Stimulated activated naive B cell treated with anti-CD40 and anti-IgM and Interleukin-4, amounts not matched to agents 10 μg/mL and 1 μg/mL and 100 μg/mL, for 72 hours (primary cell): Measurements from ENCODE around the gene LRP1-AS.
"Not testable (repeated sequence)": the region's sequence is repeated elsewhere in the genome, so short reads cannot be mapped to it uniquely, and the experiment has no call there.

ENCODE experiments used
- ATAC-seq, 2 donors: fragments of 150-1000 bp; cut with Tn5 transposase; replicated peaks; 2 replicates each; pipeline ENCODE4 v1.10.0; 2021; ENCODE audit warnings: moderate library complexity in 1 of 2
- DNase-seq: peaks from one replicate; pipeline ENCODE4 v3.0.0; 2021
- H3K27ac Mint-ChIP-seq: one replicate; pipeline ENCODE4 v1.8.0; 2022; ENCODE audit warnings: mild to moderate bottlenecking, mixed read lengths
- H3K27me3 Mint-ChIP-seq, 2 donors: one replicate each; pipeline ENCODE4 v1.8.0; 2022; ENCODE audit warnings: mixed read lengths in 2 of 2
- H3K36me3 Mint-ChIP-seq, 2 donors: one replicate each; pipeline ENCODE4 v1.8.0; 2022; ENCODE audit warnings: mixed read lengths in 2 of 2, mild to moderate bottlenecking in 1 of 2
- H3K4me1 Mint-ChIP-seq, 2 donors: one replicate each; pipeline ENCODE4 v1.8.0; 2022; ENCODE audit warnings: mixed read lengths in 2 of 2, mild to moderate bottlenecking in 1 of 2
- H3K4me3 Mint-ChIP-seq, 2 donors: one replicate each; pipeline ENCODE4 v1.8.0; 2022; ENCODE audit warnings: mild to moderate bottlenecking in 2 of 2, mixed read lengths in 2 of 2, moderate library complexity in 1 of 2
- H3K9me3 Mint-ChIP-seq, 2 donors: one replicate each; pipeline ENCODE4 v1.8.0; 2022; ENCODE audit warnings: mixed read lengths in 2 of 2, mild to moderate bottlenecking in 1 of 2

Gene LRP1-AS

GRCh38 chr12:57131896-57132744 lies 15.3 kb downstream of the LRP1-AS start:
- Mint-ChIP-seq H3K9me3 (no peaks in the 10 kb centered on the region), H3K4me3 (no peak overlapping the region), H3K36me3 (no peaks in the 10 kb centered on the region), H3K4me1 (peaks cover 8 to 10% of the 10 kb centered on the region in 2 donors), H3K27me3 (peaks cover 18 to 34% of the 10 kb centered on the region in 2 donors), H3K27ac (no peak overlapping the region)
- ATAC-seq (no peak), DNase-seq (no peak)

GRCh38 chr12:57130941-57131340 lies 16.5 kb downstream of the LRP1-AS start:
- DNase-seq = no peak
- H3K27ac Mint-ChIP-seq = no peak overlapping the region
- H3K36me3 Mint-ChIP-seq = no peaks in the 10 kb centered on the region
- H3K4me3 Mint-ChIP-seq = no peak overlapping the region
- H3K27me3 Mint-ChIP-seq = peaks cover 18 to 34% of the 10 kb centered on the region in 2 donors
- peaks cover 8 to 13% of the 10 kb centered on the region in 2 donors for H3K4me1 Mint-ChIP-seq
- ATAC-seq = no peak
- H3K9me3 Mint-ChIP-seq = no peaks in the 10 kb centered on the region

GRCh38 chr12:57129889-57130288 lies 17.5 kb downstream of the LRP1-AS start:
- no peak overlapping the region for H3K27ac Mint-ChIP-seq
- no peaks in the 10 kb centered on the region for H3K36me3 Mint-ChIP-seq
- ATAC-seq (no peak), DNase-seq (no peak)
- peaks cover 8 to 13% of the 10 kb centered on the region in 2 donors for H3K4me1 Mint-ChIP-seq
- peaks cover 18 to 34% of the 10 kb centered on the region in 2 donors for H3K27me3 Mint-ChIP-seq
- peak overlapping the region; percentile 7 to 39 for H3K4me3 Mint-ChIP-seq
- no peaks in the 10 kb centered on the region for H3K9me3 Mint-ChIP-seq

GRCh38 chr12:57129321-57129842 lies 18.0 kb downstream of the LRP1-AS start:
- Mint-ChIP-seq H3K27ac (no peak overlapping the region), H3K36me3 (no peaks in the 10 kb centered on the region), H3K27me3 (peaks cover 23 to 34% of the 10 kb centered on the region in 2 donors), H3K9me3 (peaks cover 0 to under 1% of the 10 kb centered on the region in 2 donors), H3K4me3 (peak overlapping the region; percentile 7 to 39), H3K4me1 (peaks cover 8 to 13% of the 10 kb centered on the region in 2 donors)
- no peak for ATAC-seq
- no peak for DNase-seq

GRCh38 chr12:57128519-57129247 lies 18.7 kb downstream of the LRP1-AS start:
- Mint-ChIP-seq H3K27me3 (peaks cover 26 to 34% of the 10 kb centered on the region in 2 donors), H3K4me1 (peaks cover 11 to 13% of the 10 kb centered on the region in 2 donors), H3K9me3 (peaks cover 1 to 4% of the 10 kb centered on the region in 2 donors), H3K36me3 (peaks cover 0 to 2% of the 10 kb centered on the region in 2 donors), H3K27ac (peak overlapping the region; percentile 11), H3K4me3 (peak overlapping the region; percentile 88 to 89)
- ATAC-seq (no peak), DNase-seq (no peak)

- DNase-seq = peak; percentile 41
- peak within 1 kb of the TSS; percentile 88 to 89 for H3K4me3 Mint-ChIP-seq
- ATAC-seq = peak; percentile 50 to 63
- peaks cover 1 to 4% of the 10 kb centered on the region in 2 donors for H3K9me3 Mint-ChIP-seq
- H3K4me1 Mint-ChIP-seq = peaks cover 11 to 13% of the 10 kb centered on the region in 2 donors
- peaks cover 0 to 3% of the 10 kb centered on the region in 2 donors for H3K36me3 Mint-ChIP-seq
- peak within 1 kb of the TSS; percentile 56 for H3K27ac Mint-ChIP-seq
- H3K27me3 Mint-ChIP-seq = peaks cover 25 to 33% of the 10 kb centered on the region in 2 donors
These were observed 19.5 kb downstream of the LRP1-AS start, which contains the start of gene LRP1 for GRCh38 chr12:57127726-57128518. LRP1 (plus strand) TSS chr12:57128483; CDS start chr12:57128965, 482 bp downstream.

GRCh38 chr12:57127101-57127725 lies 20.2 kb downstream of the LRP1-AS start:
- H3K4me3 Mint-ChIP-seq = peak overlapping the region; percentile 88 to 89
- ATAC-seq (peak; percentile 56), DNase-seq (peak; percentile 21)
- H3K27me3 Mint-ChIP-seq = peaks cover 18 to 26% of the 10 kb centered on the region in 2 donors
- peak overlapping the region; percentile 38 for H3K27ac Mint-ChIP-seq
- peaks cover 11 to 13% of the 10 kb centered on the region in 2 donors for H3K4me1 Mint-ChIP-seq
- H3K36me3 Mint-ChIP-seq = peaks cover 0 to 3% of the 10 kb centered on the region in 2 donors
- peaks cover 1 to 4% of the 10 kb centered on the region in 2 donors for H3K9me3 Mint-ChIP-seq

- peaks cover 14 to 22% of the 10 kb centered on the region in 2 donors for H3K27me3 Mint-ChIP-seq
- H3K4me1 Mint-ChIP-seq = peaks cover 11 to 13% of the 10 kb centered on the region in 2 donors
- H3K36me3 Mint-ChIP-seq = peaks cover 0 to 3% of the 10 kb centered on the region in 2 donors
- H3K4me3 Mint-ChIP-seq = peak overlapping the region; percentile 8 to 89
- ATAC-seq (no peak), DNase-seq (no peak)
- H3K9me3 Mint-ChIP-seq = peaks cover 1 to 4% of the 10 kb centered on the region in 2 donors
- H3K27ac Mint-ChIP-seq = no peak overlapping the region
These were observed 20.9 kb downstream of the LRP1-AS start for GRCh38 chr12:57126561-57126960.

- peaks cover 1 to 4% of the 10 kb centered on the region in 2 donors for H3K9me3 Mint-ChIP-seq
- H3K4me3 Mint-ChIP-seq = no peak overlapping the region
- peaks cover 10 to 13% of the 10 kb centered on the region in 2 donors for H3K4me1 Mint-ChIP-seq
- H3K27ac Mint-ChIP-seq = no peak overlapping the region
- no peak for ATAC-seq
- H3K27me3 Mint-ChIP-seq = peaks cover 14 to 17% of the 10 kb centered on the region in 2 donors
- DNase-seq = no peak
- H3K36me3 Mint-ChIP-seq = peaks cover 0 to 3% of the 10 kb centered on the region in 2 donors
These were observed 21.4 kb downstream of the LRP1-AS start for GRCh38 chr12:57126061-57126460.

- no peak overlapping the region for H3K4me3 Mint-ChIP-seq
These were observed 23.1 kb downstream of the LRP1-AS start for GRCh38 chr12:57124261-57124877.

GRCh38 chr12:57123813-57124212 lies 23.6 kb downstream of the LRP1-AS start:
- H3K27me3 Mint-ChIP-seq = peaks cover 0 to 8% of the 10 kb centered on the region in 2 donors
- peaks cover 1 to 4% of the 10 kb centered on the region in 2 donors for H3K9me3 Mint-ChIP-seq
- H3K4me3 Mint-ChIP-seq = no peak overlapping the region
- DNase-seq (no peak), ATAC-seq (no peak)
- peaks cover 12 to 22% of the 10 kb centered on the region in 2 donors for H3K4me1 Mint-ChIP-seq
- H3K27ac Mint-ChIP-seq = no peak overlapping the region
- H3K36me3 Mint-ChIP-seq = peaks cover 0 to 3% of the 10 kb centered on the region in 2 donors

More at GRCh38 chr12:57124261-57124877, 23.1 kb downstream of the LRP1-AS start:
- Mint-ChIP-seq H3K9me3 (peaks cover 1 to 4% of the 10 kb centered on the region in 2 donors), H3K27me3 (peaks cover under 1 to 8% of the 10 kb centered on the region in 2 donors), H3K36me3 (peaks cover 0 to 3% of the 10 kb centered on the region in 2 donors), H3K27ac (no peak overlapping the region), H3K4me1 (peaks cover 8 to 17% of the 10 kb centered on the region in 2 donors)
- DNase-seq (peak; percentile 59), ATAC-seq (peak; percentile 67 to 69)

GRCh38 chr12:57120718-57121117 lies 26.7 kb downstream of the LRP1-AS start:
- DNase-seq, H3K27me3 Mint-ChIP-seq, ATAC-seq, H3K36me3 Mint-ChIP-seq, H3K27ac Mint-ChIP-seq, H3K4me3 Mint-ChIP-seq, H3K9me3 Mint-ChIP-seq: not testable (repeated sequence)
- peaks cover 15 to 16% of the 10 kb centered on the region in 2 donors for H3K4me1 Mint-ChIP-seq
